Activated naive CD4-positive, alpha-beta T cell treated with anti-CD3 and anti-CD28 coated beads for 36 hours (primary cell): ENCODE measurements around the gene TMEM191C. TPM values are rescaled to one million over a fixed set of nuclear protein-coding genes. Genes with fewer than 3 reads are reported as not detected.
"Not testable (repeated sequence)": the region's sequence is repeated elsewhere in the genome, so short reads cannot be mapped to it uniquely, and the experiment has no call there.

Experiments
- CTCF ChIA-PET: fragments of 350-600 bp; sonication (Branson Sonifier 250); formaldehyde crosslinking; loops from one replicate; lab custom pipeline; 2021; ENCODE audit warnings: antibody characterized with exemption; lab: Charles Lee
- DNase-seq: peaks from one replicate; pipeline ENCODE4 v3.0.0-alpha.2; 2020
- H3K27ac Mint-ChIP-seq: one replicate; pipeline ENCODE4 v1.8.0; 2021; ENCODE audit warnings: mild to moderate bottlenecking, mixed read lengths
- H3K27me3 Mint-ChIP-seq: one replicate; pipeline ENCODE4 v1.8.0; 2021; ENCODE audit warnings: low read depth, mixed read lengths
- H3K36me3 Mint-ChIP-seq: one replicate; pipeline ENCODE4 v1.8.0; 2021; ENCODE audit warnings: low read depth, mixed read lengths
- H3K4me1 Mint-ChIP-seq: one replicate; pipeline ENCODE4 v1.8.0; 2021; ENCODE audit warnings: low read depth, mixed read lengths
- H3K4me3 Mint-ChIP-seq: one replicate; pipeline ENCODE4 v1.8.0; 2021; ENCODE audit warnings: mild to moderate bottlenecking, moderate library complexity, mixed read lengths
- H3K9me3 Mint-ChIP-seq: one replicate; pipeline ENCODE4 v1.8.0; 2021; ENCODE audit warnings: mixed read lengths
- intact Hi-C: fragments of 100-400 bp; cut with micrococcal nuclease; formaldehyde crosslinking; loops from one replicate; pipeline ENCODE4 v1.15.1; 2023
- total RNA-seq, 2 experiments: library from RNA; stranded (reverse); gene quantifications; one replicate each; pipeline ENCODE4 v1.2.3, GENCODE V29; 2021

Gene TMEM191C
- total RNA-seq, 2 experiments from 2014 or later: 0.22 TPM; not detected in 1

- H3K27me3 Mint-ChIP-seq, H3K4me1 Mint-ChIP-seq, H3K9me3 Mint-ChIP-seq, DNase-seq, H3K36me3 Mint-ChIP-seq, intact Hi-C loops, CTCF ChIA-PET, H3K4me3 Mint-ChIP-seq, H3K27ac Mint-ChIP-seq: not testable (repeated sequence)
Observed at GRCh38 chr22:21442123-21442522, 25.1 kb upstream of the TMEM191C start.

GRCh38 chr22:21442646-21443045, 24.5 kb upstream of the TMEM191C start:
- H3K27ac Mint-ChIP-seq, CTCF ChIA-PET, H3K36me3 Mint-ChIP-seq, intact Hi-C loops, H3K27me3 Mint-ChIP-seq, H3K4me3 Mint-ChIP-seq, H3K4me1 Mint-ChIP-seq, DNase-seq, H3K9me3 Mint-ChIP-seq: not testable (repeated sequence)

- no peaks in the 10 kb centered on the region for H3K4me1 Mint-ChIP-seq
- intact Hi-C loops: no loop called here
- no peak overlapping the region for H3K27ac Mint-ChIP-seq
- no peak overlapping the region for H3K4me3 Mint-ChIP-seq
- DNase-seq: no peak
- H3K27me3 Mint-ChIP-seq: no peaks in the 10 kb centered on the region
- CTCF ChIA-PET: no interaction called here
- H3K36me3 Mint-ChIP-seq: peaks cover 2% of the 10 kb centered on the region
- H3K9me3 Mint-ChIP-seq: no peaks in the 10 kb centered on the region
Observed at GRCh38 chr22:21443057-21443734, 24.0 kb upstream of the TMEM191C start.

GRCh38 chr22:21443735-21444421, 23.3 kb upstream of the TMEM191C start:
- Mint-ChIP-seq H3K4me1 (no peaks in the 10 kb centered on the region), H3K4me3 (no peak overlapping the region), H3K9me3 (no peaks in the 10 kb centered on the region), H3K27ac (no peak overlapping the region), H3K36me3 (peaks cover 2% of the 10 kb centered on the region), H3K27me3 (no peaks in the 10 kb centered on the region)
- intact Hi-C loops: no loop called here
- CTCF ChIA-PET: no interaction called here
- no peak for DNase-seq

- CTCF ChIA-PET: no interaction called here
- Mint-ChIP-seq H3K9me3 (no peaks in the 10 kb centered on the region), H3K36me3 (peaks cover 2% of the 10 kb centered on the region), H3K27me3 (no peaks in the 10 kb centered on the region), H3K4me1 (no peaks in the 10 kb centered on the region), H3K27ac (no peak overlapping the region), H3K4me3 (no peak overlapping the region)
- DNase-seq: no peak
- intact Hi-C loops: no loop called here
Observed at GRCh38 chr22:21444701-21445436, 22.3 kb upstream of the TMEM191C start.

GRCh38 chr22:21445437-21446127, 21.6 kb upstream of the TMEM191C start:
- CTCF ChIA-PET: no interaction called here
- no peak for DNase-seq
- Mint-ChIP-seq H3K27ac (no peak overlapping the region), H3K27me3 (no peaks in the 10 kb centered on the region), H3K4me3 (no peak overlapping the region), H3K4me1 (no peaks in the 10 kb centered on the region), H3K9me3 (no peaks in the 10 kb centered on the region), H3K36me3 (peaks cover 2% of the 10 kb centered on the region)
- intact Hi-C loops: no loop called here

GRCh38 chr22:21446128-21446826, 20.9 kb upstream of the TMEM191C start:
- CTCF ChIA-PET: no interaction called here
- Mint-ChIP-seq H3K36me3 (peaks cover 2% of the 10 kb centered on the region), H3K4me1 (no peaks in the 10 kb centered on the region), H3K27ac (no peak overlapping the region), H3K27me3 (no peaks in the 10 kb centered on the region), H3K4me3 (no peak overlapping the region), H3K9me3 (no peaks in the 10 kb centered on the region)
- intact Hi-C loops: no loop called here
- no peak for DNase-seq

- Mint-ChIP-seq H3K36me3 (peaks cover 2% of the 10 kb centered on the region), H3K27me3 (no peaks in the 10 kb centered on the region), H3K27ac (no peak overlapping the region), H3K4me1 (no peaks in the 10 kb centered on the region), H3K9me3 (no peaks in the 10 kb centered on the region), H3K4me3 (no peak overlapping the region)
- CTCF ChIA-PET: no interaction called here
- DNase-seq: no peak
- intact Hi-C loops: no loop called here
Observed at GRCh38 chr22:21446827-21447690, 20.1 kb upstream of the TMEM191C start.

- CTCF ChIA-PET: no interaction called here
- no peak for DNase-seq
- Mint-ChIP-seq H3K4me3 (no peak overlapping the region), H3K27ac (no peak overlapping the region), H3K27me3 (no peaks in the 10 kb centered on the region), H3K36me3 (peaks cover 2% of the 10 kb centered on the region), H3K9me3 (no peaks in the 10 kb centered on the region), H3K4me1 (no peaks in the 10 kb centered on the region)
- intact Hi-C loops: no loop called here
Observed at GRCh38 chr22:21447694-21448402, 19.3 kb upstream of the TMEM191C start.

- Mint-ChIP-seq H3K4me1 (no peaks in the 10 kb centered on the region), H3K9me3 (no peaks in the 10 kb centered on the region), H3K4me3 (no peak overlapping the region), H3K27me3 (no peaks in the 10 kb centered on the region), H3K27ac (no peak overlapping the region), H3K36me3 (peaks cover 2% of the 10 kb centered on the region)
- CTCF ChIA-PET: no interaction called here
- no peak for DNase-seq
- intact Hi-C loops: no loop called here
Observed at GRCh38 chr22:21448627-21449416, 18.4 kb upstream of the TMEM191C start.
